Endothelial cell of umbilical vein (primary cell): ENCODE data around the gene ARF4. TPM values are rescaled to one million over a fixed set of nuclear protein-coding genes. Genes with fewer than 3 reads are reported as not detected.

Source experiments
- BruUV-seq: library from RNA; stranded (reverse); fragments of 400-500 nt; replicated peaks from 2 replicates; lab custom pipeline; 2021; lab: Mats Ljungman, UMichigan
- CTCF ChIA-PET: fragments of 300-600, 350-600 bp; sonication (Branson Sonifier 250); formaldehyde crosslinking; loops from one replicate; lab custom pipeline; 2021; ENCODE audit warnings: antibody characterized with exemption, inconsistent platforms; lab: Charles Lee
- POLR2A ChIA-PET: fragments of 300-600, 350-600 bp; sonication (Branson Sonifier 250); formaldehyde crosslinking; loops from one replicate; lab custom pipeline; 2021; ENCODE audit warnings: antibody characterized with exemption, inconsistent platforms; lab: Charles Lee
- DNase-seq: peaks from one replicate; pipeline ENCODE4 v3.0.0-alpha.2; 2011; ENCODE audit warnings: low read depth, low spot score
- FAIRE-seq: peaks from 2 replicates; lab custom pipeline; 2011; peaks lifted over from hg19 to GRCh38; lab: Jason Lieb, UNC
- H2AFZ ChIP-seq: 2 replicates; pipeline ENCODE4 v1.6.0; 2012; ENCODE audit warnings: low read depth, low read length, control low read depth, inconsistent platforms
- H3K27ac ChIP-seq: 2 replicates; pipeline ENCODE4 v1.5.1; 2011; ENCODE audit warnings: low read depth, mild to moderate bottlenecking, control low read depth, low read length, moderate library complexity; ENCODE audit not compliant: insufficient read depth
- H3K27me3 ChIP-seq, 2 experiments: 2 replicates each; pipeline versions ENCODE4 v1.6.0 to v1.6.1; 2011; ENCODE audit warnings: low read length in 2 of 2, mixed read lengths in 1 of 2; ENCODE audit not compliant: control insufficient read depth in 2 of 2, insufficient read depth in 2 of 2
- H3K36me3 ChIP-seq, 2 experiments: 2 replicates in 1 of 2; 3 replicates in 1 of 2; pipeline ENCODE4 v1.5.1; 2011; ENCODE audit warnings: low read length in 2 of 2, mild to moderate bottlenecking in 1 of 2, moderate library complexity in 1 of 2; ENCODE audit not compliant: control insufficient read depth in 2 of 2, insufficient read depth in 2 of 2; ENCODE audit errors: extremely low read depth in 1 of 2
- H3K4me1 ChIP-seq: 3 replicates; pipeline ENCODE4 v1.5.1; 2011; ENCODE audit warnings: mild to moderate bottlenecking, low read length; ENCODE audit not compliant: control insufficient read depth, insufficient read depth; ENCODE audit errors: extremely low read depth
- H3K4me2 ChIP-seq: 2 replicates; pipeline ENCODE4 v1.6.1; 2011; ENCODE audit warnings: low read length, control low read depth, mixed read lengths; ENCODE audit not compliant: insufficient read depth
- H3K4me3 ChIP-seq, 3 experiments: fragments of 200-600 bp in 1 of 3; sonication (generic), shearing (Covaris generic) in 1 of 3; replicated peaks in 1 of 3; 2 replicates each; pipeline ENCODE4 v1.5.1; 2011 to 2016; ENCODE audit warnings: control low read depth in 3 of 3, low read length in 3 of 3, mild to moderate bottlenecking in 2 of 3, inconsistent platforms in 1 of 3, low read depth in 1 of 3, moderate library complexity in 1 of 3; ENCODE audit not compliant: insufficient read depth in 1 of 3
- H3K79me2 ChIP-seq: 2 replicates; pipeline ENCODE4 v1.6.0; 2012; ENCODE audit warnings: low read length, inconsistent platforms; ENCODE audit not compliant: control insufficient read depth, insufficient read depth
- H3K9ac ChIP-seq: replicated peaks from 2 replicates; pipeline ENCODE3; 2011; ENCODE audit warnings: low read length, control low read depth; ENCODE audit not compliant: insufficient read depth; ENCODE audit errors: extremely low read depth
- H3K9me1 ChIP-seq: replicated peaks from 3 replicates; pipeline ENCODE4 v1.6.0; 2011; ENCODE audit warnings: mild to moderate bottlenecking, low read length; ENCODE audit not compliant: control insufficient read depth, insufficient read depth; ENCODE audit errors: extremely low read depth
- H3K9me3 ChIP-seq: replicated peaks from 2 replicates; pipeline ENCODE4 v1.5.1; 2012; ENCODE audit warnings: low read length, inconsistent platforms; ENCODE audit not compliant: control insufficient read depth, insufficient read depth
- H4K20me1 ChIP-seq: replicated peaks from 2 replicates; pipeline ENCODE3; 2011; ENCODE audit warnings: mild to moderate bottlenecking, low read length; ENCODE audit not compliant: control insufficient read depth, insufficient read depth; ENCODE audit errors: extremely low read depth
- CTCF ChIP-seq, 2 donors: IDR thresholded peaks; 1 replicate in 1 of 2; 2 replicates in 1 of 2; pipeline ENCODE4 v1.5.1; 2011; ENCODE audit warnings: low read length in 2 of 2, mild to moderate bottlenecking in 2 of 2, moderate library complexity in 2 of 2, control low read depth in 1 of 2, inconsistent platforms in 1 of 2, low read depth in 1 of 2; ENCODE audit not compliant: insufficient read depth in 1 of 2; ENCODE audit errors: extremely low read depth in 1 of 2
- EZH2 ChIP-seq: IDR thresholded peaks from 2 replicates; pipeline ENCODE4 v1.6.1; 2012; ENCODE audit warnings: borderline replicate concordance, low read depth, mild to moderate bottlenecking, moderate library complexity, low read length, inconsistent platforms; ENCODE audit not compliant: severe bottlenecking
- FOS ChIP-seq: IDR thresholded peaks from 2 replicates; pipeline ENCODE4 v1.6.1; 2011; ENCODE audit warnings: mild to moderate bottlenecking, low read length, moderate library complexity, borderline replicate concordance; ENCODE audit not compliant: insufficient read depth
- GATA2 ChIP-seq: IDR thresholded peaks from 2 replicates; pipeline ENCODE4 v1.7.0; 2011; ENCODE audit warnings: low read depth, mild to moderate bottlenecking, moderate library complexity, mixed read lengths, low read length; ENCODE audit not compliant: insufficient read length, insufficient read depth
- JUN ChIP-seq: IDR thresholded peaks from 2 replicates; pipeline ENCODE4 v1.6.1; 2011; ENCODE audit warnings: borderline replicate concordance, low read depth; ENCODE audit not compliant: insufficient read length, insufficient read depth
- MAX ChIP-seq: IDR thresholded peaks from 2 replicates; pipeline ENCODE4 v1.6.1; 2011; ENCODE audit not compliant: insufficient read depth, insufficient read length
- MYC ChIP-seq: IDR thresholded peaks from one replicate; pipeline ENCODE4 v1.6.1; 2011; ENCODE audit warnings: mild to moderate bottlenecking, low read depth, low read length
- POLR2A ChIP-seq: IDR thresholded peaks from 2 replicates; pipeline ENCODE4 v1.6.1; 2012; ENCODE audit warnings: low read depth, mild to moderate bottlenecking, control low read depth, low read length
- POLR2AphosphoS5 ChIP-seq: IDR thresholded peaks from 2 replicates; pipeline ENCODE4 v1.6.1; 2012; ENCODE audit warnings: low read depth, mild to moderate bottlenecking, control low read depth, low read length, moderate library complexity; ENCODE audit not compliant: insufficient read depth
- dilution Hi-C: fragments of 300-500 bp; cut with MboI; formaldehyde crosslinking; loops from one replicate; pipeline ENCODE4 v1.15.0; 2019; ENCODE audit warnings: low sequenced_read_pairs; ENCODE audit not compliant: extremely low pct_ligation_motif_present
- intact Hi-C: fragments of 100-400 bp; cut with micrococcal nuclease; formaldehyde crosslinking; loops from one replicate; pipeline ENCODE4 v1.10.0; 2022
- polyA plus RNA-seq, 4 experiments: library from polyadenylated mRNA; depleted of rRNA in 3 of 4; stranded (reverse) in 3 of 4; unstranded in 1 of 4; fragments of >200 nt; gene quantifications; 2 replicates each; pipeline versions ENCODE4 v1.2.1 to v1.2.3, GENCODE V29; 2011 to 2012; ENCODE audit warnings: missing spikeins in 1 of 4
- total RNA-seq: library from RNA; stranded (reverse); gene quantifications from 2 replicates; pipeline ENCODE4 v1.2.3, GENCODE V29; 2021

Gene ARF4
- total and polyA plus RNA-seq, 2 donors (not counting 3 experiments of a cell fraction or from before 2014, with no cell fraction given): 239 to 249 TPM

GRCh38 chr3:57559526-57559925, 37.6 kb downstream of the ARF4 start:
- BruUV-seq: TSS peak; percentile 0
- Histone ChIP-seq H2AFZ (no peak overlapping the region), H3K4me2 (peak overlapping the region; percentile 61), H3K9me1 (no peaks in the 10 kb centered on the region), H3K36me3 (no peaks in the 10 kb centered on the region), H3K4me3 (no peak overlapping the region), H3K4me1 (peaks cover 21% of the 10 kb centered on the region), H4K20me1 (no peaks in the 10 kb centered on the region), H3K79me2 (peaks cover 49% of the 10 kb centered on the region), H3K27ac (no peak overlapping the region), H3K9me3 (no peaks in the 10 kb centered on the region), H3K27me3 (no peaks in the 10 kb centered on the region), H3K9ac (no peak overlapping the region)
- intact Hi-C loops: loop anchor here (5.0 to 10.0 kb wide), 2 partner anchors 385 to 457 kb away; no protein-coding TSS in a partner anchor
- dilution Hi-C loops: no loop called here
- DNase-seq (no peak), FAIRE-seq (no peak)
- POLR2A ChIA-PET: no interaction called here
- TF ChIP-seq GATA2 (no peak), MAX (no peak), FOS (no peak), MYC (no peak), POLR2A (no peak), EZH2 (no peak), CTCF (IDR thresholded peaks at IDR 0.05; ENCODE audit: extremely low read depth in 1 of 2, insufficient read depth in 1 of 2, low read depth in 1 of 2, low read length in 2 of 2) (no peak), JUN (no peak), POLR2AphosphoS5 (no peak)
- CTCF ChIA-PET: no interaction called here
